MM.1S (cell line): Measurements from ENCODE around the gene PHLDB2.

Experiments
- DNase-seq: peaks from one replicate; pipeline ENCODE4 v3.0.0-alpha.2; 2015
- H2AFZ ChIP-seq: fragments of 300-600 bp; sonication (generic); 2 replicates; pipeline ENCODE4 v1.6.0; 2016; ENCODE audit warnings: antibody characterized with exemption, low read length
- H3F3A ChIP-seq: fragments of 300-600 bp; sonication (generic); 2 replicates; pipeline ENCODE4 v1.6.1; 2016; ENCODE audit warnings: mild to moderate bottlenecking, antibody characterized with exemption, low read length, moderate library complexity, mixed read lengths; ENCODE audit not compliant: insufficient read depth
- H3K27ac ChIP-seq: fragments of 300-600 bp; sonication (generic); 2 replicates; pipeline ENCODE4 v1.5.1; 2016; ENCODE audit warnings: mild to moderate bottlenecking, low read length
- H3K27me3 ChIP-seq: fragments of 300-600 bp; sonication (generic); replicated peaks from 2 replicates; pipeline ENCODE4 v1.6.0; 2016; ENCODE audit warnings: low read length; ENCODE audit not compliant: insufficient read depth
- H3K36me3 ChIP-seq: fragments of 300-600 bp; sonication (generic); replicated peaks from 2 replicates; pipeline ENCODE4 v1.6.1; 2016; ENCODE audit warnings: mild to moderate bottlenecking, low read length, mixed read lengths; ENCODE audit not compliant: insufficient read depth
- H3K4me1 ChIP-seq: fragments of 300-600 bp; sonication (generic); 2 replicates; pipeline ENCODE4 v1.6.1; 2016; ENCODE audit warnings: low read length, mixed read lengths
- H3K4me2 ChIP-seq: fragments of 300-600 bp; sonication (generic); 2 replicates; pipeline ENCODE4 v1.6.0; 2016; ENCODE audit warnings: low read depth, low read length
- H3K4me3 ChIP-seq: fragments of 300-600 bp; sonication (generic); 2 replicates; pipeline ENCODE4 v1.5.1; 2016; ENCODE audit warnings: low read length, mixed read lengths
- H3K79me2 ChIP-seq: fragments of 300-600 bp; sonication (generic); 2 replicates; pipeline ENCODE4 v1.6.1; 2016; ENCODE audit warnings: mixed run types, low read length, mixed read lengths
- H3K9ac ChIP-seq: fragments of 300-600 bp; sonication (generic); 2 replicates; pipeline ENCODE4 v1.6.1; 2016; ENCODE audit warnings: low read length, mixed read lengths
- H3K9me2 ChIP-seq: fragments of 300-600 bp; sonication (generic); replicated peaks from 2 replicates; pipeline ENCODE4 v1.6.1; 2016; ENCODE audit warnings: mild to moderate bottlenecking, low read length, mixed read lengths; ENCODE audit not compliant: insufficient read depth
- H3K9me3 ChIP-seq: fragments of 300-600 bp; sonication (generic); replicated peaks from 2 replicates; pipeline ENCODE4 v1.6.1; 2016; ENCODE audit warnings: mild to moderate bottlenecking, low read length, mixed read lengths; ENCODE audit not compliant: insufficient read depth
- H4K20me1 ChIP-seq: fragments of 300-600 bp; sonication (generic); 2 replicates; pipeline ENCODE4 v1.6.1; 2016; ENCODE audit warnings: mild to moderate bottlenecking, low read length, moderate library complexity, mixed read lengths; ENCODE audit not compliant: insufficient read depth
- EZH2 ChIP-seq: fragments of 300-600 bp; sonication (generic); optimal IDR thresholded peaks from 2 replicates; pipeline ENCODE3; 2017; ENCODE audit warnings: low read depth, mild to moderate bottlenecking, antibody characterized with exemption, low read length, mixed read lengths
- EZH2phosphoT487 ChIP-seq: fragments of 300-600 bp; sonication (generic); IDR thresholded peaks from 2 replicates; pipeline ENCODE4 v1.6.1; 2018; ENCODE audit warnings: antibody characterized with exemption, low read length
- TF ChIP-seq, protein P1 (sequence below): fragments of 300-600 bp; sonication (generic); IDR thresholded peaks from 2 replicates; pipeline ENCODE4 v1.5.1; 2016; ENCODE audit warnings: antibody characterized with exemption, low read length, mixed read lengths

Gene PHLDB2

DNA sequence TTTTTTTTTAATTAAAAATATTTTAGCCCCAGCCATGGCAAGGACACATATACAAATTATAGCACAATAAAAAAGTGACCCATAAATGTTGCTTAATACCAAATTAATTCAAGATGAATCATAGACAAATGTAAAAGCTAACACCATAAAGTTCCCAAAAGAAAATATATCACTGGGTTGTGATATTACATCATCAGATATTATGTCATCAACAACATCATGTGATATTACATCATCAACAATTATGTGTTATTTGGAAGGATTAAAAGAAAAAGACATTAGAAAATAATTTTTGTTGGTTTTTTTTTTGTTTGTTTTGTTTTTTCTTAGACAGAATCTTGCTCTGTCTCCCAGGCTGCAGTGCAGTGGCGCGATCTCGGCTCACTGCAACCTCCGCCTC is 85.3 kb downstream of the PHLDB2 start:
- H4K20me1 ChIP-seq = no peaks in the 10 kb centered on the region
- DNase-seq = no peak
- no peak overlapping the region for H3K27ac ChIP-seq
- no peaks in the 10 kb centered on the region for H3K9me3 ChIP-seq
- no peaks in the 10 kb centered on the region for H3K79me2 ChIP-seq
- H3K27me3 ChIP-seq = no peaks in the 10 kb centered on the region
- no peaks in the 10 kb centered on the region for H3F3A ChIP-seq
- TF ChIP-seq, protein P1, sequence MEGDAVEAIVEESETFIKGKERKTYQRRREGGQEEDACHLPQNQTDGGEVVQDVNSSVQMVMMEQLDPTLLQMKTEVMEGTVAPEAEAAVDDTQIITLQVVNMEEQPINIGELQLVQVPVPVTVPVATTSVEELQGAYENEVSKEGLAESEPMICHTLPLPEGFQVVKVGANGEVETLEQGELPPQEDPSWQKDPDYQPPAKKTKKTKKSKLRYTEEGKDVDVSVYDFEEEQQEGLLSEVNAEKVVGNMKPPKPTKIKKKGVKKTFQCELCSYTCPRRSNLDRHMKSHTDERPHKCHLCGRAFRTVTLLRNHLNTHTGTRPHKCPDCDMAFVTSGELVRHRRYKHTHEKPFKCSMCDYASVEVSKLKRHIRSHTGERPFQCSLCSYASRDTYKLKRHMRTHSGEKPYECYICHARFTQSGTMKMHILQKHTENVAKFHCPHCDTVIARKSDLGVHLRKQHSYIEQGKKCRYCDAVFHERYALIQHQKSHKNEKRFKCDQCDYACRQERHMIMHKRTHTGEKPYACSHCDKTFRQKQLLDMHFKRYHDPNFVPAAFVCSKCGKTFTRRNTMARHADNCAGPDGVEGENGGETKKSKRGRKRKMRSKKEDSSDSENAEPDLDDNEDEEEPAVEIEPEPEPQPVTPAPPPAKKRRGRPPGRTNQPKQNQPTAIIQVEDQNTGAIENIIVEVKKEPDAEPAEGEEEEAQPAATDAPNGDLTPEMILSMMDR = no peak
- TF ChIP-seq EZH2phosphoT487 (no peak), EZH2 (no peak)
- H3K4me1 ChIP-seq = no peaks in the 10 kb centered on the region
- no peak overlapping the region for H2AFZ ChIP-seq
- no peak overlapping the region for H3K4me2 ChIP-seq
- no peaks in the 10 kb centered on the region for H3K36me3 ChIP-seq
- no peaks in the 10 kb centered on the region for H3K9me2 ChIP-seq
- no peak overlapping the region for H3K9ac ChIP-seq
- H3K4me3 ChIP-seq = no peak overlapping the region

DNA sequence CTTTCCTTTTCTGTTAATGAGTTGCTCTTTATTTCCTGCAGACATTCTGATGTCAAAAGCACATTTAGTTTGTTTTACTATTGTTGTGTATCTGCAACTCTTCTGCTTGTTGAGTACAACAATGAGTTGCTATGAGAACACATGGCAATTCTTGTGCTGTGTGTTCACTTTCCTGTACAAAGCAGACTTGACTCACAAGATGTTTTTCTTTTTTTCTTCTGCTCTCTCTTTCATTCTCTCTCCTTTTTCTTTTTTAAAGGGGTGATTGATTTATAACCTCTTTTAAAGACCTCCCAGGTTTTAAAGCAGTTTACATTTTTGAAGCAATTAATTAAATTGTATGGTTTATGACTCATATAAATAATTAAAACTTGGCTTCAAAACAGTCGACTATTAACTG is 88.2 kb downstream of the PHLDB2 start:
- no peak overlapping the region for H3K4me3 ChIP-seq
- no peak overlapping the region for H2AFZ ChIP-seq
- no peaks in the 10 kb centered on the region for H3F3A ChIP-seq
- no peak overlapping the region for H3K9ac ChIP-seq
- no peaks in the 10 kb centered on the region for H3K9me3 ChIP-seq
- H4K20me1 ChIP-seq = no peaks in the 10 kb centered on the region
- H3K27ac ChIP-seq = no peak overlapping the region
- no peaks in the 10 kb centered on the region for H3K9me2 ChIP-seq
- H3K4me1 ChIP-seq = no peaks in the 10 kb centered on the region
- TF ChIP-seq, protein P1 = no peak
- no peak for DNase-seq
- H3K79me2 ChIP-seq = no peaks in the 10 kb centered on the region
- no peaks in the 10 kb centered on the region for H3K27me3 ChIP-seq
- H3K36me3 ChIP-seq = no peaks in the 10 kb centered on the region
- H3K4me2 ChIP-seq = no peak overlapping the region

DNA sequence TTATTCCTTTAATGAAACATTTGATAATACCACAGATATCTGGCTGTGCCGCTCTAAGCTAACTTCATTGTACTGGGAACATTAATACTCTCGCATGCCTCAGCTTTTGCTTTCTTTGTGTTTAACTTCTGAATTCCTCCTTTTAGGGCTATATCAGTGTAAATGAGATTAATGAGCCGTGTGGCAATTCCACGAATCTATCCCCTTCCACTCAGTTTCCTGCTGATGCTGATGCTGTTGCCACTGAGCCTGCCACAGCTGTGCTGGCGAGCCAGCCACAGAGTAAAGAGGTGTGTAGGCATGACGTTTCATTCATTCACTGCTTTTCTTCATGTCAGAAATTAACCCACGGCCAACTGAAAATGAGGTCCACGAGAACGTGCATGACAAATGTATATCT is 89.7 kb downstream of the PHLDB2 start:
- Histone ChIP-seq H3K9me3 (no peaks in the 10 kb centered on the region), H3K36me3 (no peaks in the 10 kb centered on the region), H3F3A (no peaks in the 10 kb centered on the region), H4K20me1 (no peaks in the 10 kb centered on the region), H3K4me1 (no peaks in the 10 kb centered on the region), H3K27ac (no peak overlapping the region), H3K9me2 (no peaks in the 10 kb centered on the region), H3K27me3 (no peaks in the 10 kb centered on the region), H2AFZ (no peak overlapping the region), H3K4me2 (no peak overlapping the region), H3K79me2 (no peaks in the 10 kb centered on the region), H3K9ac (no peak overlapping the region), H3K4me3 (no peak overlapping the region)
- TF ChIP-seq, protein P1 = no peak
- TF ChIP-seq EZH2 = no peak
- no peak for TF ChIP-seq EZH2phosphoT487
- DNase-seq = no peak
